Measurements from ENCODE around the gene CACNG7. TPM values are rescaled to one million over a fixed set of nuclear protein-coding genes. Genes with fewer than 3 reads are reported as not detected.
A peak's percentile ranks its signal among the peaks of the same experiment; 100 is the strongest.

Gene CACNG7
- total RNA-seq, 2 donors from 2014 or later: not detected

DNA sequence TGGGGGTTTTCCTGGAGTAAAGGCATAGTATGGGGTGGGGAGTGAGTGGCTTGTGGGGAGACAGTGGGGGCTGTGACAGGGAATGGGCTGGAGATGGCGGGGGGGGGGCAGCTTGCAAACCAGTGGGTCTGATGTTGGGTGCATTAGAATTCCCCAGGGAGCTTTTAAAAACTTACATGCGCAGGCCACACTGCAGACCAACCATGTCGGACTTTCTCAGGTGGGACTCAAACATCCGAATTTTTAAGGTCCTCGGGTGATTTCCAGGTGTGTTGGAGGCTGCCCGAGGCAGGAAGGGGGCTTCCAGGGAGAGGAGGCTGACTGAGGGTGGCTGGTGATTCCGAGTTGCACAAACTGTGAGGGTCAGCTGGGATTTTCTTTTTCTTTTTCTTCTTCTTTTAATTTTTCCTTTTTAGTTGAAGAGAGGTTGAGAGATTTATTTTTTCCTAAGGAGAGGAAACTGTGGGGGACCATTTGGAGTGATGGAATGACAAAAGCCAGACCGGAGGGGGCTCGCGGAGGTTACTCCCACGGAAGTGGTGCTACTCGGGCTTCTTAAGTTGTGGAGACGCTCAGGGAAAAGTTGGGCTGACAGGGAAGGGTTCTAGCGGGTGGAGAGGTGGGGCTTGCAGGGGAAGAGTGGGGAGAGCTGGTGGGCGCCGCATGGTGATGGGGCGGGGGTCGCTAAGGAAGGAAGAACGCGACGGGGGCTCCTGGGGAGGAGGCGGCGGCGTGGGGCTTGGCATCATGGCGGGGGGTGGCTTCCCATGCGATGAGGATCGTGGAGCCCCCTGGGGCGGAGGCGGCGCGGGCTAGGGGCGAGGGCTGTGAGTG is 52.7 kb downstream of the CACNG7 start:
- TF ChIP-seq, protein P1, sequence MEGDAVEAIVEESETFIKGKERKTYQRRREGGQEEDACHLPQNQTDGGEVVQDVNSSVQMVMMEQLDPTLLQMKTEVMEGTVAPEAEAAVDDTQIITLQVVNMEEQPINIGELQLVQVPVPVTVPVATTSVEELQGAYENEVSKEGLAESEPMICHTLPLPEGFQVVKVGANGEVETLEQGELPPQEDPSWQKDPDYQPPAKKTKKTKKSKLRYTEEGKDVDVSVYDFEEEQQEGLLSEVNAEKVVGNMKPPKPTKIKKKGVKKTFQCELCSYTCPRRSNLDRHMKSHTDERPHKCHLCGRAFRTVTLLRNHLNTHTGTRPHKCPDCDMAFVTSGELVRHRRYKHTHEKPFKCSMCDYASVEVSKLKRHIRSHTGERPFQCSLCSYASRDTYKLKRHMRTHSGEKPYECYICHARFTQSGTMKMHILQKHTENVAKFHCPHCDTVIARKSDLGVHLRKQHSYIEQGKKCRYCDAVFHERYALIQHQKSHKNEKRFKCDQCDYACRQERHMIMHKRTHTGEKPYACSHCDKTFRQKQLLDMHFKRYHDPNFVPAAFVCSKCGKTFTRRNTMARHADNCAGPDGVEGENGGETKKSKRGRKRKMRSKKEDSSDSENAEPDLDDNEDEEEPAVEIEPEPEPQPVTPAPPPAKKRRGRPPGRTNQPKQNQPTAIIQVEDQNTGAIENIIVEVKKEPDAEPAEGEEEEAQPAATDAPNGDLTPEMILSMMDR (IDR thresholded peaks at IDR 0.05): no peak

DNA sequence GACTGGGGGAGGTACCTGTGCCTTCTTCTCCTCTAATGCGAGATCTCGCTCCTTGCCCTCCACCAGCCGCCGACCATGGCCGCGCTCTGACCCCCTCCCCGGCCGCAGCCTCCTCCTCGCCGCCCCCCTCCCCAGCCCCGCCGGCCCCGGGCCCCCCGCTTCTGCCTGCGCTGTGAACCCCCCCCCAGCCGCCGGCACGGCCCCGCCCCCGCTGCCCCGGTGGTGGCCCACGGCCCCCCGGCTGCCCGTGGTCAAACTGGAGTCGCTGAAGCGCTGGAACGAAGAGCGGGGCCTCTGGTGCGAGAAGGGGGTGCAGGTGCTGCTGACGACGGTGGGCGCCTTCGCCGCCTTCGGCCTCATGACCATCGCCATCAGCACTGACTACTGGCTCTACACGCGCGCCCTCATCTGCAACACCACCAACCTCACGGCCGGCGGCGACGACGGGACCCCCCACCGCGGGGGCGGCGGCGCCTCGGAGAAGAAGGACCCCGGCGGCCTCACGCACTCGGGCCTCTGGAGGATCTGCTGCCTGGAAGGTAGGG is 53.9 kb downstream of the CACNG7 start, which contains the start of gene CACNG8:
Gene CACNG8, plus strand, starts transcription at position 51 of the 545 bp plus-strand sequence.
- Histone ChIP-seq H3K36me3 (no peaks in the 10 kb centered on the region), H3K4me1 (no peaks in the 10 kb centered on the region), H3K4me3 (no peak within 1 kb of the TSS), H3K9me3 (no peaks in the 10 kb centered on the region), H3K27me3 (peaks cover 20 to 28% of the 10 kb centered on the region in 2 donors), H3K27ac (no peak within 1 kb of the TSS)
- TF ChIP-seq, protein P1 (IDR thresholded peaks at IDR 0.05): no peak
- DNase-seq (ENCODE audit: low spot score): no peak

More for the DNA sequence above, 52.7 kb downstream of the CACNG7 start:
- no peak overlapping the region for H3K4me3 ChIP-seq
- H3K9me3 ChIP-seq: no peaks in the 10 kb centered on the region
- H3K27ac ChIP-seq: no peak overlapping the region
- no peak for DNase-seq (ENCODE audit: low spot score)
- peaks cover 20 to 31% of the 10 kb centered on the region in 2 donors for H3K27me3 ChIP-seq
- no peaks in the 10 kb centered on the region for H3K4me1 ChIP-seq
- no peaks in the 10 kb centered on the region for H3K36me3 ChIP-seq

DNA sequence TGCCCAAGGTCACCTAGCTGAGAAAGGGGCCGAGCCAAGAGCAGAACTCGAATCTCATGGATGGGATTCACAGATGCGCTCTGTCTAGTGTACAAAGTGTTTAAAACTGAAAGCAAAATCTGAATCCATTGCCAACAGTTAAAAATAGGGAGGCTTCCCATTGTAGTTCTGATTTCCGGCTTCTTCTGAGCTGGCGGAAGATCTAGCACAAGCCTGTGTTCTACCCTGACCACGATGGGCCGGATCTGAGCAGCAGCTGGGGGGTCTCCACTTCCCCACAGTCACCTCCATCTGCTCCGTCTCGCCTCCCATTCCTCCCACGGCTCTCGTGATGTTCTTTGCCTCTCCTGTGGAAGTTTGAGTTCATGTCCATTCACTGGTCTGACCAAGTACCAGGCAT is 56.0 kb downstream of the CACNG7 start:
- DNase-seq (ENCODE audit: low spot score): no peak
- peak overlapping the region in 1 of 2 donors; percentile 23 for H3K4me3 ChIP-seq
- TF ChIP-seq, protein P1 (IDR thresholded peaks at IDR 0.05): no peak
- H3K36me3 ChIP-seq: no peaks in the 10 kb centered on the region
- no peaks in the 10 kb centered on the region for H3K4me1 ChIP-seq
- H3K9me3 ChIP-seq: no peaks in the 10 kb centered on the region
- H3K27ac ChIP-seq: no peak overlapping the region
- peaks cover 10 to 18% of the 10 kb centered on the region in 2 donors for H3K27me3 ChIP-seq

DNA sequence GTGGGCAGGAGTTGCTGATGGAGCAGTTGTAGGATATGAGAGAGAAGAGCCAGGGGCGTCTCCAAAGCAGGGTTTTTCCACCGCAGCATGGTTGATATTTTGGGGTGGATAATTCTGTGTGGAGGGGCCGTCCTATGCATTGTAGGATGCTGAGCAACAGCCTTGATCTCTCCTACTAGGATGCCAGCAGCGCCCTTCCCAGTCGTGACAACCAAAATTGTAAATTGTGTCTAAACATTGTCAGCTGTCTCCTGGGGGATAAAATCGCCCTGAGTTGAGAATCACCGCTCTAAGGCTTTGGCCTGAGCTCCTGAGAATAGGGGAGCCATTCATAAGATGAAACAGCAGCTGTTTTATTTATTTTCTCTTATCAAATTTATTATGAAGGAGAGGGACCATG is 57.9 kb downstream of the CACNG7 start:
- H3K27ac ChIP-seq: no peak overlapping the region
- H3K27me3 ChIP-seq: peaks cover 7 to 8% of the 10 kb centered on the region in 2 donors
- H3K36me3 ChIP-seq: no peaks in the 10 kb centered on the region
- H3K4me1 ChIP-seq: no peaks in the 10 kb centered on the region
- no peaks in the 10 kb centered on the region for H3K9me3 ChIP-seq
- TF ChIP-seq, protein P1 (IDR thresholded peaks at IDR 0.05): no peak
- no peak overlapping the region for H3K4me3 ChIP-seq
- no peak for DNase-seq (ENCODE audit: low spot score)

DNA sequence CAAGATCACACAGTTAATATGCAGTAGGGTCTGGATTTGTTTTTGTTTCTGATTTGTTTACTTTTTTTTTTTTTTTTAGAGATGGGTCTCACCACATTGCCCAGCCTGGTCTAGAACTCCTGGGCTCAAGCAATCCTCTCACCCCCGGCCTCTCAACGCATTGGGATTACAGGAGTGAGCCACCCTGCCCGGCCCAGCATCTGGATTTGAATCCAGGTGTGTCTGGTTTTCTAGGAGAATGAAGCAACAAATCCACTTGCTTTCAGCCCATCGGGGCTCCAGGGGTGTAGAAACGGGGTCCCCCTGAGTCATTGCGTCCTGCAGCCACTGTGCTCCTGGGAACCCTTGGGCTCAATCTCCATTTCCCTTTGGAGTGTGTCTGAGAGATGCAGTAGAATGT is 60.3 kb downstream of the CACNG7 start:
- H3K4me1 ChIP-seq: no peaks in the 10 kb centered on the region
- H3K36me3 ChIP-seq: no peaks in the 10 kb centered on the region
- DNase-seq (ENCODE audit: low spot score): no peak
- H3K27ac ChIP-seq: no peak overlapping the region
- no peak overlapping the region for H3K4me3 ChIP-seq
- no peaks in the 10 kb centered on the region for H3K9me3 ChIP-seq
- TF ChIP-seq, protein P1 (IDR thresholded peaks at IDR 0.05): no peak
- H3K27me3 ChIP-seq: no peaks in the 10 kb centered on the region
